ENCODE results near the gene NCAPH2.

Gene NCAPH2

DNA sequence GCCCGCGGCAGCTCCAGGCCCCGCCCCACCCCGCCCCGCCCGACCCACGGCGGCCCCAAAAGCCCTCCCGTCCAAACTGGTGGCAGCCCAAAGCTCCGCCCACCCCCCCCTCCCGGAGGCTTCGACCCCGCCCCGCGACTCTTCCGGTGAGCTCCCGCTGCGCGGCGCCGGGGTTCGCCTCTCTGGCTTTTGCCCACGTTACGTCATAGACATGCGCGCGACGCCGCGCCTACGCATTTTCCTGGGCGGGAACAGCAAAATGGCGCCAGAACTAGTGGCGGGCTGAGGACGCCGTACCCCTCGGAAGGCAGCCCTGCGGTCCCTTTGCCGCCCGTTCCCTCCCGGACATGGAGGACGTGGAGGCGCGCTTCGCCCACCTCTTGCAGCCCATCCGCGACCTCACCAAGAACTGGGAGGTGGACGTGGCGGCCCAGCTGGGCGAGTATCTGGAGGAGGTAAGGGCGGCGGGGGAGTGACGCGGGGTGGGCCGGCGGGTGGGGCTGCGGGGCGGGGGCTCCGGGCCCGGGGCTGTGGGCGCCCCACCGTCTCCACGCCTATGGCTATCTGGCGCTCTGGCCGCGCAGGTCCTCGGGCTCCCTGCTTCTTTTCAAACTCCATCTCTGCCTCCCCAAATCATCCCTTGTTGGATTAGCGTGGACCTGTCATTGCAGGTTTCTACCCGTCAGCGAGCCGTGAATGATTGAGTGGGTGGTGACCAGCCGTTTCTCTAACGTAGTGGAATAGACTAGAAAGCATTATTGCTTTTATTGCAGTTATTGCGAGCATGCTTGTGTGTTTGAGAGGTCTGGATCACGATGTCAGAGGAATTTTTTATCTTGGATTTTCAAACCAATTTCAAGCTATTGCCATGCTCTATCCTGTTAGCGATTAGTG is at the start of gene NCAPH2:
Gene NCAPH2, plus strand, starts transcription at position 234 of the 894 bp plus-strand sequence. Its CDS starts 114 bp downstream, at position 348.
- peak in 1 of 2 experiments; percentile 92 for DNase-seq

- no peak for DNase-seq
Measured at GRCh38 chr22:50459016-50459415, 49.0 kb upstream of the NCAPH2 start.

GRCh38 chr22:50459496-50460140 is 48.4 kb upstream of the NCAPH2 start:
- peak in 1 of 2 experiments; percentile 76 for DNase-seq

DNA sequence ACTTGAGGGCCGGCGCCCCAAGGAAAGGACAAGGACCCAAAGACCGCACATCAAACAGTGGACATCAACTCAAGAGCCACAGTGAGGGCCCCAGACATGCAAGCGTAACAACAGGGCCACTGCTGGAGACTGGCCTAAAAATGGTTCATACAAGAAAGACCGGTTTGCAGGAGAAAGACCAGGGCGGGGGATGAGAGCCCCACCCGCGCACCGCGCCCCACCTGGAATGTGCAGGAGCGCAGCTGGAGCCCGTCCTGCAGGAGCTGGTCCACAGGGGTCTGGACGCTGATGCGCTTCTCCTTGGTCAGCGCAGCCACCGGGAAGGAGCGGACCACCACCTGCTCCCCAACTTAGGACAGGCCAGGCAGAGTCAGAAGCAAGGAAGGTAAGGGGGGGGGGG is 47.1 kb upstream of the NCAPH2 start:
- DNase-seq, result no peak

DNA sequence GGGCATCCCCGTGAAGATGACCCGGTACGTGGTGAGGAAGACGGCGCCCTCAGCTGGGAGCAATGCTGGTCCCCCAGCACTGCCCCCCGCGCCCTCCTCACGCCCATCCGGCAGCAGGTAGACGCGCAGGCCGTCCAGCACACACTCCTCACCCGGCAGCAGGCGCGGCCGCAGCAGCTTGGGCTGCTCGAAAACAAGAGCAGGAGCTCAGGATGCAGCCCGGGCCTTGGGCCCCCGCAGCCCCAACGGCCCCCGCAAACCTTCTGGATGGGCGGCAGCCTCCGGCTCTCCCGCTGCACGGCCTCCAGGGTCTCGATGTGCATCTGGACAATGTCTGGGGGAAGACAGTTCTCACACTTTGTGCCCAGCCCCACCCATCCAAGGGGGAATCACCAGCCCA is 46.5 kb upstream of the NCAPH2 start:
- DNase-seq, result no peak

DNA sequence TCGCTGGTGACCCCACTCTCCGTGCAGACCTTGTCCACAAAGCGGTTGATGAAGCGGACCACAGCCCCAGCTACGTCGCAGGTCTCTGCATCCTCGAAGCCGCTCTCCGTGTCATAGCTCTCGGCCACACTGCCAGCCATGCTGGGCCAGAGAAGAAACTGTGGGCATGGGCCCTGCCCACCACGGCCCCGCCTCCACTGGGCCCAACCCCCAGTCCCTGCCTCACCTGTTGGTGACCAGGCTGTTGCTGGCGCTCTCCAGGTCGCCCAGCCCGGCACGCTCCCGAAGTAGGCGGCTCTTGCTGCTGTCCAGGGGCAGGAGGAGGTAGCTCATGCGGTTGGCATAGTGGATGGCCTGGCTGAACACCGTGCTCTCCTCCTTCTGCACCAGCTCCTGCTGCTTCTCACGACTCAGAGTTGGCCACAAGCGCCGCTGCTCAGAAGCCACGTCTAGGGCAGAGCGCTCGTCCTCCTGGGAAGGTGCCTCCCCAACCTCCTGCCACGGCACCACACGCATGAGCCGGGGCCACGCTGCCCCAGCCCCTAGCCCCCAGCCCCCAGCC is 46.0 kb upstream of the NCAPH2 start:
- DNase-seq, result no peak

DNA sequence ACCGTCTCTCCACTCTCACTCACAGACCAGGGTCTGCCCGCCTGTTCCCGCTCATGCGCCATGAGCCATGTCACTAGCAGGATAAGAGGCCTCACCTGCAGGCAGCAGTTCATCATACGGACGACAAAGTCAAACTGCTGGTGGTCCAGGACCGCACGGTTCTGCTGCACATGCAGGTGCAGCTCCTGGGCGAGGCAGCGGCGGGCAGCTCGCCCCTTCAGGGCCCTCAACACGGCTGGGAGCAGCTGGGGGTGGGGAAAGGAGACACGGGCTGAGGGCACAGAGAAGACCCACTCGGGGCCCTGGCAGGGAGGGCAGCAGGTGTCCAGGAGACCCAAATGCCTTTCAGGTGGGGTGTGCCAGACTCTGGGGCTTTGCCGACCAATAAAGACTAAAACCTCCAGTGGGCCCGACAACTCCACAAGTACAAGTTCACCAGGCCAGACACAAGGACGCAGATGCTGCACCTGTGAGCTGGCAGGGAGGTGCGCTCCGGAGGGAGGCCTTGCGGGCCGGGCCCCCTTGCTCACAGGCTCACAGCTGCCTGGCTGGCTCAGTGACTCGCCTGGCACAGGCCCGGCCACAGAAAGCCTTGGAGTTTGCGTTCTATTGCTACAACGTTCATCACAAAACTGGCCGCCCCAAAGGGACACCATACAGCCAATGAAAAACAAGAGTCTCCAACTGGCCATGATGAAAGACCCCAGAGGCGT is 44.7 kb upstream of the NCAPH2 start:
- no peak for DNase-seq

DNA sequence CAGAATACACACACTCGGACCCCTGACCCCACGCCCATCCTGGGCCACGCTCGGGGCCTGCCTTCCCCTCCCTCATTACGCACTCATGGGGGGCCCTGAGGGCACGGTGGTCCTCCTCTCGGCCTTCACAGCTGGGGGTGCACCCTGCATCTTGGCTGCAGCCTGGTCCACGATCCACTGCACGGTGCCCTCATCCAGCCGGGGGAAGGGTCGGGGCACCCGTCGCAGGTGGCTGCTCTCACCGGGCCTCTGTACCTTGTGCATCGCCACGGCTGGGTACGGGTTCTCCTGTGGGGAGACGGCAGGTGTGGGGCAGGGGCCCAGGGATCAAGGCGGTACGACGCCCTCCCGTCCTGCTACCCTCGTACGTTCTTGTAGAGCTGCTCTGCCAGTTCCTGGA is 43.6 kb upstream of the NCAPH2 start:
- no peak for DNase-seq

GRCh38 chr22:50465066-50465930 is 42.7 kb upstream of the NCAPH2 start:
- DNase-seq, result no peak

- no peak for DNase-seq
Measured at GRCh38 chr22:50467341-50467740, 40.7 kb upstream of the NCAPH2 start.

DNA sequence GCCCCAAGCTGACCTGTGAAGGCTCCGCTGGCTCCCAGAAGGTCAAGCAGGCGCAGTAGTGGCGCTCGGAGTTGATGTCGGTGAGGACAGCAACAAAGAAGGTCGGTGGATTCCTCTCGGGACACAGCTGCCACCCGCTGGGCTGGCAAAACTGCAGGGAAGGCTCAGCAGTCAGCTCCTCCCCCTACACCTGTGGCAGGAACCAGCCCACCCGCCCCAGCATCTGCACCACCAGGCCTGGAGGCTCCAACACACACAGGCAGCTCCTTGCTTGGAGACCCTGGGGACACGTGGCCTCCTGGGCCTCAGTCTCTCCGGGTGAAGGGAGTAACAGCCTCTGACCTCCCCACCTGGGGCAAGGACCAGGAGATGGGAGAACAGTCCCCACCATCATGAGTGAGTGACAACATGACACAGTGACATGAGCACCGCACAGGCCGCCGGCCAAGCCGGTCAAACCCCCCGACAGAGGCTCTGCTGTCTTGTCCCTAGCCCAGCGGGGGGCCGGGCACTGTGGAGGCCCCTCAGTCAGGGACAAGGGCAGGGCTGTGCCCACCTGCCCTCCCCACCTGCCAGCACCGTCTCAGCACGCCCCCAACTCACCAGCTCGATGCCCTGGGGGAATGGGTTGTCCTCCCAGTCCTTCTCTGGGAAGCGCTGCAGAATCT is 40.1 kb upstream of the NCAPH2 start:
- no peak for DNase-seq

GRCh38 chr22:50468626-50469025 is 39.4 kb upstream of the NCAPH2 start:
- no peak for DNase-seq

DNA sequence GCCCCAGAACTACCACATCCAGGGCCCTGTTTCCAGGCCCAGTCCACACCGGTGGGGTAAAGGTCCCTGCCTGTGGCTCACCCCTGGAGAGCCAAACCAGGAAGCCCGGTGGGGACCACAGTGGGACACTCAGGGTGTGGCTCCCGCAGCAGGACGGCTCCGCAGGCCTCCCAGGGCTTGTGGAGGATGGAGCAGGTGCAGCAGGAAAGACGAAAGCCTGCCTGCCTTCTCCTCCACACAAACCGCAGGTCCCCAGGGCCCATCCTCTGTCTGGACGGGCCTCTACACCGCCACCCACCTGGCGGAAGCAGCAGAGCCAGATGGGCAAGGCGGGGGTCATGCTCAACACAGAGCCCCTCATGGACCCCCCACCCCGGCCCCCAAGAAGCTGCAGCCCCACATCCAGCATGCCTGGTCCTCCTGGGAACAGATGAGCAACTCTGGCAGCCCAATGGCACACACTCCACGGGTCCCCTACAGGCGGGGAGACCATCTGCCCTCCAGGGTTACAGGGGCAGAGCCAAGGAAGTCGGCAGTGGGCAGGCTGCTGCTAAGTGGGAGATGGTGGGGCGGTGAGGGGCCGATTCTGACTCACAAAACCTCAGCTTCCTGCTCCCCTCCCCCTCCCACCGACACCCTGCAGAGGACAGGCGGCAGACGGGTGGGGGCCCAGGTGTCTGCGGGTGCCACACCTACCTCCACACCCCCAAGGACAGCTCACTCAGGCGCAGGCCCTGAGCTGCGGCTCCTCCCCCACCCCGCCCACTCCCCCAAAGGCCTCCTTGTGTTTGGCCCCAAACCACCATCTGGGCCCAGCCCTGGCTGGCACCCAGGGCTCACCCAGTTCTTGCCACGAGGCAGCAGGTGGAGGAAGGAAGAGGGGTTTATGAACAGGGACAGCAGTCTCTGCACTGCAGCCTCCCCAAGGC is 38.4 kb upstream of the NCAPH2 start:
- DNase-seq, result no peak

DNA sequence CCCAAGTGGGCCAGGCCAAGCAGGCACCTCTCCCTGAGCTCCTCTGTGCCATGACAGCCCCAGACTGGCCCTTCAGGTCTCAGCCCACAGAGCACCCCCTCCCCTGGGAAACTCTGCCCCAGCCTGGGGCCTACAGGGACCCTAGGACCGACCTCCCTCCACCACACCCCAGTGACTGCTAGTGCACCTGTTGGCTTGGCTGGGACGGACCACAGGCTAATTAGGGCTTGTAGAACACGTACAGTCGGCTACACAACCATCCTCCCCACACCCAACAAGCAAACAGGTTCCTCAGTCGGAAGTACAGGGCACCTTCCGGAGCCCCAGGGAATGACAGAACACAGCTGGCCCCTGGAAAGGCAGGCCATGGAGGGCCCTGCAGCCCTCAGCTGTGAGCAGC is 37.5 kb upstream of the NCAPH2 start:
- no peak for DNase-seq

- peak in 1 of 2 experiments; percentile 35 for DNase-seq
Measured at GRCh38 chr22:50471197-50471847, 36.7 kb upstream of the NCAPH2 start.

- no peak for DNase-seq
Measured at GRCh38 chr22:50471962-50472361, 36.1 kb upstream of the NCAPH2 start.

- no peak for DNase-seq
Measured at GRCh38 chr22:50473088-50473487, 34.9 kb upstream of the NCAPH2 start.

GRCh38 chr22:50473855-50474671 is 34.0 kb upstream of the NCAPH2 start:
- DNase-seq, result no peak
